ENCODE results near the gene CASKIN1.

CASKIN1 gene

DNA sequence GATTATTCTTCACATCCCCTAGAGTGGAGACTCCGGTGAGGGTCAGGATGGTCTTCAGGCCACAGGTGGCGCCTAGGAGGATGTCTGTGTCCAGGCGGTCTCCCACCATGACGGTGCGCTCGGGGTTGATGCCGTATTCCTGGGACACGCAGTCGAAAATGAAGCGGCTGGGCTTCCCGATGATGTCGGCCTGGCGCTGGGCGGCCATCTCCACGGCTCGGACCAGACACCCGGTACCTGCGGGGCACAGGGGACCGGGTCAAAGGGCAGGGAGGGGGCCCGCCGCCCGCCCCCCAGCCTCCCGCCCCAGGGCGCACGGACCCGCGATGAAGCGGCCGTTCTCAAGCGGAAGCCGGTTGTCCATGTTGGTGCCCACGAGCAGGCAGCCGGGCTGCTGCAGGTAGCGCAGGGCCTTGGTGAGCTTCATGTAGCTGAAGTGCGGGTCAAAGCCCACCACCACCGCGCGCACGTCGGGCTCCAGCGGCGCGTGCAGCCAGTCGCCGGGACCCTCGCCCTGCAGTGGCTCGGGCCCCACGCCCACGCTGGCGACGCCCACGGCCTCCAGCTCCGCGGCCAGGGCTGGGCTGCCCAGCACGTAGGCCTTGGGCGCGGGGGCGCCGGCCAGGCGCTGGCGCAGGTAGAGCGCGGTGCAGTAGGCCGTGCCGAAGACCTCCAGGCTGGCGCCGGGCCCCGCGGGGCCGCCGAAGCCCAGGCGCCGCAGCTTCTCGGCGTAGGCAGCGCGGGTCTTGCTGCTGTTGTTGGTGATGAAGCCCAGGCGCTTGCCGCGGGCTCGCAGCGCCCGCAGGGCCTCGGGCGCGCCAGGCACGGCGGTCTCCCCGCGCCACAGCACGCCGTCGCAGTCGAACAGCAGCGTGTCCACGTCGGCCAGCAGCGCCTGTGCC lies 17.7 kb upstream of the CASKIN1 start:
- DNase-seq (ENCODE audit: low read depth): peak; percentile 17
- H3K4me3 ChIP-seq (ENCODE audit: low read depth, low read length): peak overlapping the region; percentile 68
- TF ChIP-seq, protein P1, sequence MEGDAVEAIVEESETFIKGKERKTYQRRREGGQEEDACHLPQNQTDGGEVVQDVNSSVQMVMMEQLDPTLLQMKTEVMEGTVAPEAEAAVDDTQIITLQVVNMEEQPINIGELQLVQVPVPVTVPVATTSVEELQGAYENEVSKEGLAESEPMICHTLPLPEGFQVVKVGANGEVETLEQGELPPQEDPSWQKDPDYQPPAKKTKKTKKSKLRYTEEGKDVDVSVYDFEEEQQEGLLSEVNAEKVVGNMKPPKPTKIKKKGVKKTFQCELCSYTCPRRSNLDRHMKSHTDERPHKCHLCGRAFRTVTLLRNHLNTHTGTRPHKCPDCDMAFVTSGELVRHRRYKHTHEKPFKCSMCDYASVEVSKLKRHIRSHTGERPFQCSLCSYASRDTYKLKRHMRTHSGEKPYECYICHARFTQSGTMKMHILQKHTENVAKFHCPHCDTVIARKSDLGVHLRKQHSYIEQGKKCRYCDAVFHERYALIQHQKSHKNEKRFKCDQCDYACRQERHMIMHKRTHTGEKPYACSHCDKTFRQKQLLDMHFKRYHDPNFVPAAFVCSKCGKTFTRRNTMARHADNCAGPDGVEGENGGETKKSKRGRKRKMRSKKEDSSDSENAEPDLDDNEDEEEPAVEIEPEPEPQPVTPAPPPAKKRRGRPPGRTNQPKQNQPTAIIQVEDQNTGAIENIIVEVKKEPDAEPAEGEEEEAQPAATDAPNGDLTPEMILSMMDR (conservative IDR thresholded peaks at IDR 0.05; ENCODE audit: low read depth, low read length): peak; percentile 22

GRCh38 chr16:2212362-2213324 lies 16.2 kb upstream of the CASKIN1 start:
- TF ChIP-seq, protein P1 (conservative IDR thresholded peaks at IDR 0.05; ENCODE audit: low read depth, low read length): no peak
- peak overlapping the region; percentile 68 for H3K4me3 ChIP-seq (ENCODE audit: low read depth, low read length)
- no peak for DNase-seq (ENCODE audit: low read depth)

GRCh38 chr16:2211923-2212347 lies 15.5 kb upstream of the CASKIN1 start:
- H3K4me3 ChIP-seq (ENCODE audit: low read depth, low read length): no peak overlapping the region
- TF ChIP-seq, protein P1 (conservative IDR thresholded peaks at IDR 0.05; ENCODE audit: low read depth, low read length): no peak
- DNase-seq (ENCODE audit: low read depth): no peak

- H3K4me3 ChIP-seq (ENCODE audit: low read depth, low read length): no peak within 1 kb of the TSS
- DNase-seq (ENCODE audit: low read depth): no peak
- TF ChIP-seq, protein P1 (conservative IDR thresholded peaks at IDR 0.05; ENCODE audit: low read depth, low read length): no peak
Observed at GRCh38 chr16:2210386-2211365, 14.3 kb upstream of the CASKIN1 start, which contains the start of gene BRICD5. Gene BRICD5, minus strand, starts transcription at chr16:2210863. Its CDS starts 30 bp downstream, at chr16:2210833.

GRCh38 chr16:2210009-2210332 lies 13.6 kb upstream of the CASKIN1 start:
- no peak overlapping the region for H3K4me3 ChIP-seq (ENCODE audit: low read depth, low read length)
- DNase-seq (ENCODE audit: low read depth): no peak
- TF ChIP-seq, protein P1 (conservative IDR thresholded peaks at IDR 0.05; ENCODE audit: low read depth, low read length): no peak

Measured in choroid plexus epithelial cell (primary cell).